SK-N-SH (cell line): ENCODE data around the gene MED6. TPM values are rescaled to one million over a fixed set of nuclear protein-coding genes. Genes with fewer than 3 reads are reported as not detected.

Source experiments
- CTCF ChIA-PET: fragments of 300-600, 350-600 bp; formaldehyde crosslinking; extraction: SDS; loops from one replicate; lab custom pipeline; 2021; lab: Yijun Ruan, JAX
- POLR2A ChIA-PET: fragments of 350-600 bp; sonication (Branson Sonifier 250); formaldehyde crosslinking; extraction: SDS; loops from one replicate; lab custom pipeline; 2020; ENCODE audit warnings: antibody characterized with exemption, inconsistent platforms; lab: Yijun Ruan, JAX
- DNase-seq: peaks from one replicate; pipeline ENCODE4 v3.0.0; 2012
- H2AFZ ChIP-seq: fragments of 200-600 bp; sonication (generic); 2 replicates; pipeline ENCODE4 v1.8.1; 2016; ENCODE audit warnings: antibody characterized with exemption, mild to moderate bottlenecking, low read depth
- H3F3A ChIP-seq: fragments of 200-600 bp; sonication (generic); replicated peaks from 2 replicates; pipeline ENCODE3; 2016; ENCODE audit warnings: antibody characterized with exemption, mild to moderate bottlenecking; ENCODE audit not compliant: insufficient read depth
- H3K27ac ChIP-seq, 2 experiments: fragments of 200-500 bp in 1 of 2; fragments of 200-600 bp in 1 of 2; sonication (Bioruptor generic) in 1 of 2; sonication (generic), shearing (Covaris generic) in 1 of 2; 2 replicates each; pipeline versions ENCODE4 v1.5.1 to v1.6.1; 2014 to 2016; ENCODE audit warnings: low read depth in 2 of 2, inconsistent platforms in 1 of 2, low read length in 1 of 2, mild to moderate bottlenecking in 1 of 2, mixed read lengths in 1 of 2
- H3K27me3 ChIP-seq: fragments of 200-600 bp; sonication (generic), shearing (Covaris generic); 2 replicates; pipeline ENCODE4 v1.6.1; 2016; ENCODE audit warnings: mixed run types; ENCODE audit not compliant: insufficient read depth
- H3K36me3 ChIP-seq, 2 experiments: fragments of 200-500 bp in 1 of 2; fragments of 200-600 bp in 1 of 2; sonication (Bioruptor generic) in 1 of 2; sonication (generic) in 1 of 2; replicated peaks in 1 of 2; 2 replicates each; pipeline versions ENCODE3 to v1.5.1; 2014 to 2016; ENCODE audit warnings: low read length in 1 of 2, mild to moderate bottlenecking in 1 of 2; ENCODE audit not compliant: insufficient read depth in 2 of 2, control insufficient read depth in 1 of 2
- H3K4me1 ChIP-seq, 2 experiments: fragments of 200-500 bp in 1 of 2; fragments of 200-600 bp in 1 of 2; sonication (Bioruptor generic) in 1 of 2; sonication (generic), shearing (Covaris generic) in 1 of 2; 2 replicates each; pipeline versions ENCODE4 v1.5.1 to v1.6.1; 2014 to 2016; ENCODE audit warnings: low read depth in 1 of 2, low read length in 1 of 2, mixed run types in 1 of 2; ENCODE audit not compliant: insufficient read depth in 2 of 2, control insufficient read depth in 1 of 2
- H3K4me2 ChIP-seq: fragments of 200-600 bp; sonication (generic), shearing (Covaris generic); 2 replicates; pipeline ENCODE4 v1.6.1; 2017; ENCODE audit warnings: mixed run types
- H3K4me3 ChIP-seq, 2 experiments: fragments of 200-500 bp in 1 of 2; fragments of 200-600 bp in 1 of 2; sonication (Bioruptor generic) in 1 of 2; sonication (generic), shearing (Covaris generic) in 1 of 2; 2 replicates each; pipeline versions ENCODE4 v1.5.1 to v1.8.1; 2014 to 2016; ENCODE audit warnings: low read depth in 2 of 2, inconsistent platforms in 1 of 2, low read length in 1 of 2, mild to moderate bottlenecking in 1 of 2, mixed read lengths in 1 of 2, moderate library complexity in 1 of 2
- H3K79me2 ChIP-seq: fragments of 200-600 bp; sonication (generic); 2 replicates; pipeline ENCODE4 v1.8.1; 2017; ENCODE audit warnings: mild to moderate bottlenecking; ENCODE audit not compliant: insufficient read depth
- H3K9ac ChIP-seq: fragments of 200-600 bp; sonication (generic); 2 replicates; pipeline ENCODE4 v1.6.1; 2017; ENCODE audit warnings: mixed run types
- H3K9me2 ChIP-seq: fragments of 200-600 bp; sonication (generic); 2 replicates; pipeline ENCODE4 v1.6.1; 2017; ENCODE audit warnings: mixed run types
- H3K9me3 ChIP-seq: fragments of 200-600 bp; sonication (generic); 2 replicates; pipeline ENCODE4 v1.6.1; 2017; ENCODE audit warnings: mixed run types, mild to moderate bottlenecking, moderate library complexity
- H4K20me1 ChIP-seq: fragments of 200-600 bp; sonication (generic); 2 replicates; pipeline ENCODE4 v1.6.1; 2017; ENCODE audit warnings: mild to moderate bottlenecking, mixed run types; ENCODE audit not compliant: insufficient read depth
- CHD2 ChIP-seq: fragments of 150-350 bp; IDR thresholded peaks from 2 replicates; pipeline ENCODE4 v1.6.1; 2018; ENCODE audit warnings: low read length; ENCODE audit not compliant: partially characterized antibody
- CTCF ChIP-seq: fragments of 200-600 bp; sonication (generic); IDR thresholded peaks from 2 replicates; pipeline ENCODE4 v1.6.1; 2017; ENCODE audit warnings: antibody characterized with exemption, mild to moderate bottlenecking, moderate library complexity
- ELF1 ChIP-seq: IDR thresholded peaks from 2 replicates; pipeline ENCODE4 v1.4.0; 2012
- EP300 ChIP-seq, 2 experiments: IDR thresholded peaks; 2 replicates each; pipeline versions ENCODE4 v1.4.0 to v1.6.1; 2012; ENCODE audit warnings: borderline replicate concordance in 1 of 2, low read depth in 1 of 2, low read length in 1 of 2
- FOXJ3 ChIP-seq: sonication (generic); formaldehyde crosslinking; IDR thresholded peaks from 2 replicates; pipeline ENCODE4 v1.5.1; 2020; ENCODE audit warnings: mild to moderate bottlenecking, missing genetic modification reagents
- GATA2 ChIP-seq: sonication (generic); formaldehyde crosslinking; IDR thresholded peaks from 2 replicates; pipeline ENCODE4 v1.5.0; 2020; ENCODE audit warnings: mild to moderate bottlenecking, missing genetic modification reagents
- IRF3 ChIP-seq: fragments of 150-350 bp; IDR thresholded peaks from 2 replicates; pipeline ENCODE4 v1.6.1; 2016; ENCODE audit warnings: mild to moderate bottlenecking, low read depth, low read length
- JUND ChIP-seq: IDR thresholded peaks from 2 replicates; pipeline ENCODE4 v1.4.0; 2012
- MEF2A ChIP-seq: IDR thresholded peaks from 2 replicates; pipeline ENCODE4 v1.4.0; 2012; ENCODE audit warnings: low read depth, borderline replicate concordance
- NFIC ChIP-seq: IDR thresholded peaks from 2 replicates; pipeline ENCODE4 v1.4.0; 2012; ENCODE audit warnings: borderline replicate concordance
- PBX3 ChIP-seq: IDR thresholded peaks from 2 replicates; pipeline ENCODE4; 2012
- POLR2AphosphoS5 ChIP-seq: IDR thresholded peaks from 2 replicates; pipeline ENCODE4 v1.6.1; 2012; ENCODE audit warnings: low read depth, low read length
- RAD21 ChIP-seq: IDR thresholded peaks from 2 replicates; pipeline ENCODE4 v1.6.1; 2012; ENCODE audit warnings: mild to moderate bottlenecking, low read length
- RFX5 ChIP-seq: IDR thresholded peaks from 2 replicates; pipeline ENCODE4 v1.6.1; 2012; ENCODE audit warnings: mild to moderate bottlenecking, improper control_type of control experiment, low read length
- SIN3A ChIP-seq: IDR thresholded peaks from 2 replicates; pipeline ENCODE4 v1.6.1; 2012; ENCODE audit warnings: low read depth, mild to moderate bottlenecking, low read length, moderate library complexity, borderline replicate concordance
- TAF1 ChIP-seq: IDR thresholded peaks from 2 replicates; pipeline ENCODE4 v1.6.1; 2012; ENCODE audit warnings: low read depth, mild to moderate bottlenecking, low read length, moderate library complexity, borderline replicate concordance
- TCF12 ChIP-seq: IDR thresholded peaks from 2 replicates; pipeline ENCODE4 v1.4.0; 2012
- TEAD4 ChIP-seq: IDR thresholded peaks from 2 replicates; pipeline ENCODE4 v1.4.0; 2012; ENCODE audit warnings: mild to moderate bottlenecking, borderline replicate concordance; ENCODE audit not compliant: insufficient read depth
- USF2 ChIP-seq: fragments of 150-350 bp; IDR thresholded peaks from 2 replicates; pipeline ENCODE4 v1.6.1; 2017; ENCODE audit warnings: antibody characterized with exemption, low read length, low read depth, borderline replicate concordance
- ZBTB33 ChIP-seq: IDR thresholded peaks from 2 replicates; pipeline ENCODE4 v1.4.0; 2012; ENCODE audit warnings: low read depth, borderline replicate concordance
- WGBS: methylation state at CpG from one replicate; pipeline ENCODE4 v1.1.6; 2017; ENCODE audit warnings: low lambda C conversion rate; 5-methylcytosine and 5-hydroxymethylcytosine counted together
- polyA plus RNA-seq, 3 experiments: library from polyadenylated mRNA; depleted of rRNA; stranded (reverse); fragments of >200 nt; gene quantifications; 2 replicates each; pipeline ENCODE4 v1.2.3, GENCODE V29; 2012

The MED6 gene
- polyA plus RNA-seq, 1 of the 3 experiments (the other 2 are of a cell fraction) = 24.2 TPM

GRCh38 chr14:70643967-70644366 lies 43.5 kb upstream of the MED6 start:
- Histone ChIP-seq H3K4me3 (no peak overlapping the region), H3K4me2 (no peak overlapping the region), H3K9me2 (no peaks in the 10 kb centered on the region), H3K4me1 (peaks cover 0 to 15% of the 10 kb centered on the region in 2 experiments; a peak in 2 of 4 replicates), H3K79me2 (no peaks in the 10 kb centered on the region), H3K27ac (no peak overlapping the region), H3K9me3 (no peaks in the 10 kb centered on the region), H4K20me1 (no peaks in the 10 kb centered on the region), H3K36me3 (no peaks in the 10 kb centered on the region), H3K27me3 (peaks cover 28% of the 10 kb centered on the region; the same call in 1 of the 2 replicates), H3K9ac (no peak overlapping the region), H2AFZ (no peak overlapping the region), H3F3A (no peaks in the 10 kb centered on the region)
- DNase-seq = no peak
- ChIA-PET POLR2A (no interaction called here), CTCF (interaction anchor here (1.4 kb wide), 1 partner anchor 9 kb away, joined by 3 read pairs; no protein-coding TSS in a partner anchor)
- no peak for TF ChIP-seq POLR2AphosphoS5
- no peak for TF ChIP-seq EP300 (IDR thresholded peaks at IDR 0.05; ENCODE audit: borderline replicate concordance in 1 of 2, low read depth in 1 of 2, low read length in 1 of 2)
- no peak for TF ChIP-seq GATA2 (CRISPR knock-in tag)
- TF ChIP-seq FOXJ3 (CRISPR knock-in tag) = no peak
- no peak for TF ChIP-seq CTCF
- no peak for TF ChIP-seq MEF2A
- TF ChIP-seq CHD2 = no peak
- no peak for TF ChIP-seq ZBTB33
- no peak for TF ChIP-seq TEAD4
- TF ChIP-seq TCF12 = no peak
- no peak for TF ChIP-seq RAD21
- no peak for TF ChIP-seq NFIC
- TF ChIP-seq JUND = no peak
- TF ChIP-seq SIN3A = no peak
- no peak for TF ChIP-seq PBX3
- no peak for TF ChIP-seq USF2
- TF ChIP-seq ELF1 = no peak
- TF ChIP-seq RFX5 = no peak
- no peak for TF ChIP-seq TAF1
- TF ChIP-seq IRF3 = no peak
- 92% methylated on average over 5 of the region's 5 CpGs for WGBS
